K562 (cell line): ENCODE measurements around the gene ELMO1.

Experiments used
- CREM ChIP-seq: IDR thresholded peaks from 2 replicates; pipeline ENCODE4 v1.6.1; 2014; ENCODE audit warnings: antibody characterized with exemption, low read depth
- EZH2 ChIP-seq: IDR thresholded peaks from 2 replicates; pipeline ENCODE4 v1.6.1; 2012; ENCODE audit warnings: low read depth, mild to moderate bottlenecking, inconsistent platforms, low read length, borderline replicate concordance
- KLF1 ChIP-seq: fragments of 450-650 bp; IDR thresholded peaks from 2 replicates; pipeline ENCODE4 v1.6.1; 2016; ENCODE audit warnings: missing genetic modification characterization, missing compliant biosample characterization
- NFYB ChIP-seq: IDR thresholded peaks from 2 replicates; pipeline ENCODE4 v1.6.1; 2011; ENCODE audit warnings: mild to moderate bottlenecking, moderate library complexity; ENCODE audit not compliant: insufficient read length; ENCODE audit errors: extremely low read depth
- RNF2 ChIP-seq: sonication (generic); IDR thresholded peaks from 2 replicates; pipeline ENCODE4 v1.6.1; 2016
- TCF7L2 ChIP-seq: fragments of 150-350 bp; IDR thresholded peaks from 2 replicates; pipeline ENCODE4 v1.6.1; 2016; ENCODE audit warnings: low read depth, mild to moderate bottlenecking, low read length, moderate library complexity
- TF ChIP-seq, protein P1 (sequence below), 2 experiments: fragments of 450-650 bp; IDR thresholded peaks; 2 replicates each; pipeline ENCODE4 v1.6.1; 2016
- TF ChIP-seq, protein P2 (sequence below), 2 experiments: fragments of 450-650 bp in 1 of 2; sonication (generic) in 1 of 2; formaldehyde crosslinking in 1 of 2; IDR thresholded peaks; 2 replicates each; pipeline versions ENCODE4 v1.7.1 to v1.9.0; 2016 to 2022; ENCODE audit warnings: inconsistent platforms in 1 of 2, mild to moderate bottlenecking in 1 of 2, missing genetic modification reagents in 1 of 2
- TF ChIP-seq, protein P3 (sequence below), 2 experiments: fragments of 450-650 bp; formaldehyde crosslinking in 1 of 2; IDR thresholded peaks; 2 replicates each; pipeline versions ENCODE4 v1.4.0 to v1.6.1; 2014 to 2020; ENCODE audit warnings: mild to moderate bottlenecking in 2 of 2, borderline replicate concordance in 1 of 2, low read depth in 1 of 2
- TF ChIP-seq, protein P4 (sequence below), 3 experiments: IDR thresholded peaks in 2 of 3; conservative IDR thresholded peaks in 1 of 3; 2 replicates each; pipeline ENCODE4 v1.5.1; 2011 to 2012; ENCODE audit warnings: low read length in 3 of 3, mild to moderate bottlenecking in 3 of 3, control low read depth in 2 of 3, improper control_type of control experiment in 1 of 3, inconsistent platforms in 1 of 3, low read depth in 1 of 3, mixed read lengths in 1 of 3, moderate library complexity in 1 of 3; ENCODE audit not compliant: insufficient read depth in 2 of 3

DNA sequence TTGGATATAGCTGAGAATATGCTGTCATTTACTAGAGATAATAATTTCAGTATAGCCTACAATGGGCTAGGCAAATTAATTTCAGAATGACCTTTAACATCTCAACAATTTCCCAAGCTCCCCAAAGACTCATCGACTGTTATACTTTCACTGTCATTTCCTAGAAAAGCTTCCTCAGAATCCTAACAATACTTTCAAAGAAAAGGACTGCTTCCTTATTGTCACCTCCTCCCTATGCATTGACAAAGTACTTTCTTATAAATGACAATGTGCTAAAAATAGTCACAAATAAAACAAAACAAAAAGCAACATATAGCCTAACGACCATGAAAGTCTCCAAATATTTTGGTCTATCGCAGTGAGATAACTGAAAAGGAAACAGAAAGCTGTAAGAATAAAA is 272.6 kb downstream of the ELMO1 start:
- TF ChIP-seq, protein P1, sequence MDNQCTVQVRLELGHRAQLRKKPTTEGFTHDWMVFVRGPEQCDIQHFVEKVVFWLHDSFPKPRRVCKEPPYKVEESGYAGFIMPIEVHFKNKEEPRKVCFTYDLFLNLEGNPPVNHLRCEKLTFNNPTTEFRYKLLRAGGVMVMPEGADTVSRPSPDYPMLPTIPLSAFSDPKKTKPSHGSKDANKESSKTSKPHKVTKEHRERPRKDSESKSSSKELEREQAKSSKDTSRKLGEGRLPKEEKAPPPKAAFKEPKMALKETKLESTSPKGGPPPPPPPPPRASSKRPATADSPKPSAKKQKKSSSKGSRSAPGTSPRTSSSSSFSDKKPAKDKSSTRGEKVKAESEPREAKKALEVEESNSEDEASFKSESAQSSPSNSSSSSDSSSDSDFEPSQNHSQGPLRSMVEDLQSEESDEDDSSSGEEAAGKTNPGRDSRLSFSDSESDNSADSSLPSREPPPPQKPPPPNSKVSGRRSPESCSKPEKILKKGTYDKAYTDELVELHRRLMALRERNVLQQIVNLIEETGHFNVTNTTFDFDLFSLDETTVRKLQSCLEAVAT (IDR thresholded peaks at IDR 0.05) = no peak
- TF ChIP-seq, protein P2, sequence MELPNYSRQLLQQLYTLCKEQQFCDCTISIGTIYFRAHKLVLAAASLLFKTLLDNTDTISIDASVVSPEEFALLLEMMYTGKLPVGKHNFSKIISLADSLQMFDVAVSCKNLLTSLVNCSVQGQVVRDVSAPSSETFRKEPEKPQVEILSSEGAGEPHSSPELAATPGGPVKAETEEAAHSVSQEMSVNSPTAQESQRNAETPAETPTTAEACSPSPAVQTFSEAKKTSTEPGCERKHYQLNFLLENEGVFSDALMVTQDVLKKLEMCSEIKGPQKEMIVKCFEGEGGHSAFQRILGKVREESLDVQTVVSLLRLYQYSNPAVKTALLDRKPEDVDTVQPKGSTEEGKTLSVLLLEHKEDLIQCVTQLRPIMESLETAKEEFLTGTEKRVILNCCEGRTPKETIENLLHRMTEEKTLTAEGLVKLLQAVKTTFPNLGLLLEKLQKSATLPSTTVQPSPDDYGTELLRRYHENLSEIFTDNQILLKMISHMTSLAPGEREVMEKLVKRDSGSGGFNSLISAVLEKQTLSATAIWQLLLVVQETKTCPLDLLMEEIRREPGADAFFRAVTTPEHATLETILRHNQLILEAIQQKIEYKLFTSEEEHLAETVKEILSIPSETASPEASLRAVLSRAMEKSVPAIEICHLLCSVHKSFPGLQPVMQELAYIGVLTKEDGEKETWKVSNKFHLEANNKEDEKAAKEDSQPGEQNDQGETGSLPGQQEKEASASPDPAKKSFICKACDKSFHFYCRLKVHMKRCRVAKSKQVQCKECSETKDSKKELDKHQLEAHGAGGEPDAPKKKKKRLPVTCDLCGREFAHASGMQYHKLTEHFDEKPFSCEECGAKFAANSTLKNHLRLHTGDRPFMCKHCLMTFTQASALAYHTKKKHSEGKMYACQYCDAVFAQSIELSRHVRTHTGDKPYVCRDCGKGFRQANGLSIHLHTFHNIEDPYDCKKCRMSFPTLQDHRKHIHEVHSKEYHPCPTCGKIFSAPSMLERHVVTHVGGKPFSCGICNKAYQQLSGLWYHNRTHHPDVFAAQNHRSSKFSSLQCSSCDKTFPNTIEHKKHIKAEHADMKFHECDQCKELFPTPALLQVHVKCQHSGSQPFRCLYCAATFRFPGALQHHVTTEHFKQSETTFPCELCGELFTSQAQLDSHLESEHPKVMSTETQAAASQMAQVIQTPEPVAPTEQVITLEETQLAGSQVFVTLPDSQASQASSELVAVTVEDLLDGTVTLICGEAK (IDR thresholded peaks at IDR 0.05) = no peak
- TF ChIP-seq, protein P2 (CRISPR knock-in tag; IDR thresholded peaks at IDR 0.05) = no peak
- TF ChIP-seq NFYB (no peak), TCF7L2 (no peak), EZH2 (no peak), CREM (no peak), KLF1 (no peak), RNF2 (no peak)
- TF ChIP-seq, protein P3, sequence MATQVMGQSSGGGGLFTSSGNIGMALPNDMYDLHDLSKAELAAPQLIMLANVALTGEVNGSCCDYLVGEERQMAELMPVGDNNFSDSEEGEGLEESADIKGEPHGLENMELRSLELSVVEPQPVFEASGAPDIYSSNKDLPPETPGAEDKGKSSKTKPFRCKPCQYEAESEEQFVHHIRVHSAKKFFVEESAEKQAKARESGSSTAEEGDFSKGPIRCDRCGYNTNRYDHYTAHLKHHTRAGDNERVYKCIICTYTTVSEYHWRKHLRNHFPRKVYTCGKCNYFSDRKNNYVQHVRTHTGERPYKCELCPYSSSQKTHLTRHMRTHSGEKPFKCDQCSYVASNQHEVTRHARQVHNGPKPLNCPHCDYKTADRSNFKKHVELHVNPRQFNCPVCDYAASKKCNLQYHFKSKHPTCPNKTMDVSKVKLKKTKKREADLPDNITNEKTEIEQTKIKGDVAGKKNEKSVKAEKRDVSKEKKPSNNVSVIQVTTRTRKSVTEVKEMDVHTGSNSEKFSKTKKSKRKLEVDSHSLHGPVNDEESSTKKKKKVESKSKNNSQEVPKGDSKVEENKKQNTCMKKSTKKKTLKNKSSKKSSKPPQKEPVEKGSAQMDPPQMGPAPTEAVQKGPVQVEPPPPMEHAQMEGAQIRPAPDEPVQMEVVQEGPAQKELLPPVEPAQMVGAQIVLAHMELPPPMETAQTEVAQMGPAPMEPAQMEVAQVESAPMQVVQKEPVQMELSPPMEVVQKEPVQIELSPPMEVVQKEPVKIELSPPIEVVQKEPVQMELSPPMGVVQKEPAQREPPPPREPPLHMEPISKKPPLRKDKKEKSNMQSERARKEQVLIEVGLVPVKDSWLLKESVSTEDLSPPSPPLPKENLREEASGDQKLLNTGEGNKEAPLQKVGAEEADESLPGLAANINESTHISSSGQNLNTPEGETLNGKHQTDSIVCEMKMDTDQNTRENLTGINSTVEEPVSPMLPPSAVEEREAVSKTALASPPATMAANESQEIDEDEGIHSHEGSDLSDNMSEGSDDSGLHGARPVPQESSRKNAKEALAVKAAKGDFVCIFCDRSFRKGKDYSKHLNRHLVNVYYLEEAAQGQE (IDR thresholded peaks at IDR 0.05; ENCODE audit: borderline replicate concordance) = no peak
- TF ChIP-seq, protein P3 (CRISPR knock-in tag; IDR thresholded peaks at IDR 0.05; ENCODE audit: low read depth) = no peak
- TF ChIP-seq, protein P4, sequence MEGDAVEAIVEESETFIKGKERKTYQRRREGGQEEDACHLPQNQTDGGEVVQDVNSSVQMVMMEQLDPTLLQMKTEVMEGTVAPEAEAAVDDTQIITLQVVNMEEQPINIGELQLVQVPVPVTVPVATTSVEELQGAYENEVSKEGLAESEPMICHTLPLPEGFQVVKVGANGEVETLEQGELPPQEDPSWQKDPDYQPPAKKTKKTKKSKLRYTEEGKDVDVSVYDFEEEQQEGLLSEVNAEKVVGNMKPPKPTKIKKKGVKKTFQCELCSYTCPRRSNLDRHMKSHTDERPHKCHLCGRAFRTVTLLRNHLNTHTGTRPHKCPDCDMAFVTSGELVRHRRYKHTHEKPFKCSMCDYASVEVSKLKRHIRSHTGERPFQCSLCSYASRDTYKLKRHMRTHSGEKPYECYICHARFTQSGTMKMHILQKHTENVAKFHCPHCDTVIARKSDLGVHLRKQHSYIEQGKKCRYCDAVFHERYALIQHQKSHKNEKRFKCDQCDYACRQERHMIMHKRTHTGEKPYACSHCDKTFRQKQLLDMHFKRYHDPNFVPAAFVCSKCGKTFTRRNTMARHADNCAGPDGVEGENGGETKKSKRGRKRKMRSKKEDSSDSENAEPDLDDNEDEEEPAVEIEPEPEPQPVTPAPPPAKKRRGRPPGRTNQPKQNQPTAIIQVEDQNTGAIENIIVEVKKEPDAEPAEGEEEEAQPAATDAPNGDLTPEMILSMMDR (IDR thresholded peaks at IDR 0.05 in 2 of 3, conservative IDR thresholded peaks at IDR 0.05 in 1 of 3; ENCODE audit: insufficient read depth in 2 of 3, low read depth in 1 of 3, low read length in 3 of 3) = no peak
